ENCODE data around the gene ZNF844.
"Not testable (repeated sequence)": the region's sequence is repeated elsewhere in the genome, so short reads cannot be mapped to it uniquely, and the experiment has no call there.

Gene ZNF844

DNA sequence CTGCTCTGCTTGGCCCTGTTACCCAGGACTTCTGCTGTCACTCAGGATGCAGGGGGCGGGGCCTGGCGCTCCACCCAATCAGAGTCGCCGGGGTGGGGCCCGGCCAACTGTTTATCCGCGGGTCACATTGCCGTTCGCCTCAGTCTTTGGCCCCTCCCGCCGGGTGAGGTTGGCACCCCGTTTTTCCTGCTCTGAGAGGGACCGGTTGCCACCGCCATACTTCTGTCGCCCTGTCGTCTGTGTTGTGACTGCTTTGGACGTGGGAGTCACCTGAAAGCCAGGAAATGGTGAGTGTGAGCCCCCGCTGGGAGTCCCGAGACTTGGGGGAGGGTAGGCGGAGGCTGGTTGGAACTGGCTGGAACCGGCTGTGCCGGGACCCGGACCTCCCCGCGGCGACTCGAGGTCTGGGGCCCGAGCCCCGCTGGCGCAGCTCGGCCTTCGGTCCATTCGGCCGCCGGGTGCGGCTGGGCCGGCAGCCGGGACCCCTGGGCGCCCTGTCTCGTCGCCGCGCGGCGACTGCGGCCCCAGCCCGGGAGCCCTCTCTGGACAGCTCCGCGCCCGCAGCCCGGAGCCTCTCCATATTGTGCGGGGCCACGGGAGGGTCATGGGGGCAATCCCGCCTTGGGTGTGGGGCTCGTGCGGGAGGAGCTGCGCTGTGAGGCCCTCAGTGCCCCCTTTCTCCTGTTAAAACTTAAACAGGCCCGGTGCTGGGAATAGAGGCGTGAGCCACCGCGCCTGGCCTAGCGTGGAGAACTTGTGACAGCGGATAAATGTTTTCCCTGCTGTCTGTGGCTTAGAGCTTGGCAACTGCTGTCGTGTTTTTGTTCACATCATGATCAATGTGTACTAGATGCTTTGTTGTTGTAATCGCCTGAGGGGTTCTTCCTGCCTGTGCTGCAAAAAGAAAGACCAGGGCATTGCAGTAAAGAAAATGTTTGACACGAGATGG is at the start of gene ZNF844:
Gene ZNF844, plus strand, starts transcription at position 142 of the 949 bp plus-strand sequence. Its CDS starts 143 bp downstream, at position 285.
- DNase-seq (ENCODE audit: low spot score) = no peak

DNA sequence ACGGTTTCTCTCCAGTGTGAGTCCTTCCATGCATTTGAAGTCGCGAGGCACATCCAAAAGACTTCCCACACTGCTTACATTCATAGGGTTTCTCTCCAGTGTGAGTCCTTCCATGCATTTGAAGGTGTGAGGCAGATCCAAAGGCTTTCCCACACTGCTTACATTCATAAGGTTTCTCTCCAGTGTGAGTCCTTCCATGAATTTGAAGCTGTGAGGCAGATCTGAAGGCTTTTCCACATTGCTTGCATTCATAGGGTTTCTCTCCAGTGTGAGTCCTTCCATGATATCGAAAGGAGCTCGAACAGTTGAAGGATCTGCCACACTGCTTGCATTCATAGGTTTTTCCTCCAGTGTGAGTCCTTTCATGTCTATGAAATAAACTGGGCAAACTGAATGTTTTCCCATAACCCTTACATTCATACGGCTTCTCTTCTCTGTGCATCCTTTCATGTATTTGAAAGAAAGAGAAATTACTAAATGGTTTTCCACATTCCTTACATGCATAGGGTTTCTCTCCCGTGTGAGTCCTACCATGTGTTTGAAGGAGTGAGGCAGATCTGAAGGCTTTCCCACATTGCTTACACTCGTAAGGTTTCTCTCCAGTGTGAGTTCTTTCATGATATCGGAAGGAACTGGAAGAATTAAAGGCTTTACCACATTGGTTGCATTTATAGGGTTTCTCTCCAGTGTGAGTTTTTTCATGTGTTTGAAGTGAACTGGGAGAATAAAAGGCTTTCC is 49.3 kb upstream of the ZNF844 start:
- no peak for DNase-seq (ENCODE audit: low spot score)

GRCh38 chr19:12015753-12016116 is 48.8 kb upstream of the ZNF844 start:
- no peak for DNase-seq (ENCODE audit: low spot score)

GRCh38 chr19:12034198-12034597 is 30.3 kb upstream of the ZNF844 start:
- no peak for DNase-seq (ENCODE audit: low spot score)

DNA sequence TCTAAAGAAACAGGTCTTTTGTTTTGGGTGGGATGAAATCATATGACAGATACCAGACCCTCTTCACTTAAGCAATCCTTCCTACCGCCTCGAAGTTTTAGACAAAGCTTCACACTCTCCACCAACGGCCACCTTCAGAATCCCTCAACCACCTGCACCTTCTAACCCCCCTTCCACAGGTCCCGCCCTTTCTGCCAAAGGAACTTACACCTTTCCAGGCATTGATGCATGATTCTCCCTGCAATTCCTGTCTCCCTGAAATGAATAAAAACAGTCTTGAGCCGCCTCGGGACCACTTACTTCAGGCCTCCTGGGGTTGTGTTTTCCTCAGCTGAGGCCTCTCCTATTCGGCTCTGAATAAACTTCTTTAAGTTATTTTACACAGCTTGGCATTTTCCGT is 29.9 kb upstream of the ZNF844 start:
- DNase-seq (ENCODE audit: low spot score) = no peak

DNA sequence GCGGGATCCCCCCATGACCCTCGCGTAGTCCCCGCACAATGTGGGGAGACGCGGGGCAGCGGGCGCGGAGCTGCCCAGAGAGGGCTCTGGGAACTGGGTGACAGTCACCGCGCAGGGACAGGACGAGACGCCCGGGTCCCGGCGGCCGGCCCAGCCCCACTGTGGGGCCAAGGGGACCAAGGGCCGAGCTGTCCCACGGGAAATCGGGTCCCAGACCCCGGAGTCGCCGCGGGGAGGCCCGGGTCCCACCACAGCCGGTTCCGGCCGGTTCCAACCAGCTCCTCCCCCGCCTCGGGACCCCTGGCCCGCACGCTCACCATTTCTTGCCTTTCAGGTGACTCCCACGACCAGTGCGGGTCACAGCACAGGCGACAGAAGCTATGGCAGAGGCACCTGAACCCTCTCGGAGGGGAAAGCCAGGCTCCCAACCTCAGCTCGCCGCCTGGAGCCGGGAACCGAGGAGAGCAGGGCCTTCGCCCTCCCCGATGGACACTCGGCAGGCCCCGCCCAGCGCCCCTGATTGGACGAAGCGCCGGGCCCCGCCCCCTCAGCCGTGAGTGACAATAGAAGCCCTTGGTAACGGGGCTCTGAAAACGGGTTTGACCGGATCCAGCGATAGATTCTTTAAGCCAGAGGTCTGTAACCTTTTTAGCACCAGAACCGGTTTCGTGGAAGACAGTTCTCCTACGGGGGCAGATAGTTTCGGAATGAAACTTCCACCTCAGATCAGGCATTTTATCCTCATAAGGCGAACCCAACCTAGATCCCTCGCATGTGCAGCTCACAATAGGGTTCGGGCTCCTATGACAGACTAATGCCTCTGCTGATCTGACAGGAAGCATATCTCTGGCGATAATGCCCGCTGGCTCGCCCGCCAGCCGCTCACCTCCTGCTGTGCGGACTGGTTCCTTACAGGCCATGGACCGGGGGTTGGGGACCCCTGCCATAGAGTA is 29.0 kb upstream of the ZNF844 start, which contains the start of gene ZNF433:
Gene ZNF433, minus strand, starts transcription at position 460 of the 953 bp plus-strand sequence. Its CDS starts 140 bp downstream, at position 320.
- DNase-seq (ENCODE audit: low spot score) = peak; percentile 26

GRCh38 chr19:12042893-12043292 is 21.6 kb upstream of the ZNF844 start:
- DNase-seq (ENCODE audit: low spot score) = no peak

- DNase-seq (ENCODE audit: low spot score) = no peak
Observed at GRCh38 chr19:12043752-12044422, 20.6 kb upstream of the ZNF844 start.

GRCh38 chr19:12047868-12048267 is 16.7 kb upstream of the ZNF844 start:
- DNase-seq (ENCODE audit: low spot score) = no peak

DNA sequence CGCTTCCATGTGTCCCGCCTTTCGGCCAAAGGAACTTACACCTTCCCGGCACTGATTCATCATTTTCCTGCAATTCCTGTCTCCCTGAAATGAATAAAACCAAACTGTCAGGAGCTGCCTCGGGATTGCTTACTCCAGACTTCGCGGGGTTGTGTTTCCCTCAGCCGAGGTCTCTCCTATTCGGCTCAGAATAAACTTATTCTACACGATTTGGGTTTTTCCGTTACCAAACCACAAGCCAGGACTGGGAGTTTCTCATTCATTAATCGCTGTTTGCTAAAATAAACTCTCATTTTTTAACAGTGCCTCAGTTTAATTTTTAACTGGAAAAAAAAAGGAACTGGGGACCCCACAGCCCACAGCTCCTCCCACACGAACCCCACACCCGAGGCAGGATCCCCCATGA is 12.4 kb upstream of the ZNF844 start:
- DNase-seq (ENCODE audit: low spot score) = no peak

DNA sequence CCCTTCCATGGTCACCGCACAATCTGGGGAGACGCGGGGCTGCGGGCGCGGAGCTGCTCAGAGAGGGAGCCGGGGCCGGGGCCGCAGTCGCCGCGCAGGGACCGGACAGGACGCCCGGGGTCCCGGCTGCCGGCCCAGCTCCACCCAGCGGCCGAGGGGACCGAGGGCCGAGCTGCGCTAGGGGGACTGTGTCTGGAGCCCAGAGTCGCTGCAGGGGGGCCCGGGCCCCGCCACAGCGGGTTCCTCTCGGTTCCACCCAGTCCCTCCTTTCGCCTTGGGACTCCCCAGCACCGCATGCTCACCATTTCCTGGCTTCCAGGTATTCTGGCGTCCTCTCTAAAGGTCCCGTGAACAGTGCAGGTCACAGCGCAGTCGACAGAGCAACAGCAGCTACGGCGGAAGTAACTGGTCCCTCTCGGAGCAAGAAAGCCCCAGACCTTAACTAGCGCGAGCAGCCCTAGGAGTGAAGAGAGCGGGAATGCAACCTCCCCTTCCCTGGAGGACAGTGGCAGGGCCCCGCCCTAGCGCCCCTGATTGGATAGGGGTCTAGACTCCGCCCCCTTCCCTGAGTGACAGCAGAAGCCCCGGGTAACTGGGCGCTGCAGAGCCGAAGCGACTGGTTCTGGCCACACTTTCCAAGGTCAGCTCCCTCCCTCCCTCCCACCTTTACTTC is 11.9 kb upstream of the ZNF844 start, which contains the start of gene ZNF878:
Gene ZNF878, minus strand, starts transcription at position 465 of the 673 bp plus-strand sequence. Its CDS starts 160 bp downstream, at position 305.
- DNase-seq (ENCODE audit: low spot score) = peak; percentile 68

- no peak for DNase-seq (ENCODE audit: low spot score)
Observed at GRCh38 chr19:12055784-12056183, 8.7 kb upstream of the ZNF844 start.

DNA sequence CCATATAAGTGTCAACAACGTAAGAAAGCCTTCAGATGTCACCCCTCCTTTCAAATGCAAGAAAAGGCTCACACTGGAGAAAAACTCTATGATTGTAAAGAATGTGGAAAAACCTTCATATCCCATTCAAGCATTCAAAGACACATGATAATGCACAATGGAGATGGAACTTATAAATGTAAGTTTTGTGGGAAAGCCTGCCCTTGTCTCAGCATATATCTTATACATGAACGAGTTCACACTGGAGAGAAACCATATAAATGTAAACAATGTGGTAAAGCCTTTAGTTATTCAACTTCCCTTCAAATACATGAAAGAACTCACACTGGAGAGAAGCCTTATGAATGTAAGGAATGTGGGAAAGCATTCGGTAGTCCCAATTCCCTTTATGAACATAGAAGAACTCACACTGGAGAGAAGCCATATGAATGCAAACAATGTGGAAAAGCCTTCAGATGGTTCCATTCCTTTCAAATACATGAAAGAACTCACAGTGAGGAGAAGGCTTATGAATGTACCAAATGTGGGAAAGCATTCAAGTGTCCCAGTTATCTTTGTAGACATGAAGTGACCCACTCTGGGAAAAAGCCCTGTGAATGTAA is 11.1 kb downstream of the ZNF844 start:
- no peak for DNase-seq (ENCODE audit: low spot score)

DNA sequence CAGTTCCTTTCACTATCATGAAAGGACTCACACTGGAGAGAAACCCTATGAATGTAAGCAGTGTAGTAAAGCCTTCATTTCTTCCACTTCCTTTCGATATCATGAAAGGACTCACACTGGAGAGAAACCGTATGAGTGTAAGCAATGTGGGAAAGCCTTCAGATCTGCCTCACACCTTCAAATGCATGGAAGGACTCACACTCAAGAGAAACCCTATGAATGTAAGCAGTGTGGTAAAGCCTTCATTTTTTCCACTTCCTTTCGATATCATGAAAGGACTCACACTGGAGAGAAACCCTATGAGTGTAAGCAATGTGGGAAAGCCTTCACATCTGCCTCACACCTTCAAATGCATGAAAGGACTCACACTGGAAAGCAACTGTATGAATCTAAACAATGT is 11.8 kb downstream of the ZNF844 start:
- DNase-seq (ENCODE audit: low spot score) = not testable (repeated sequence)

- no peak for DNase-seq (ENCODE audit: low spot score)
Observed at GRCh38 chr19:12077375-12077774, 12.8 kb downstream of the ZNF844 start.

DNA sequence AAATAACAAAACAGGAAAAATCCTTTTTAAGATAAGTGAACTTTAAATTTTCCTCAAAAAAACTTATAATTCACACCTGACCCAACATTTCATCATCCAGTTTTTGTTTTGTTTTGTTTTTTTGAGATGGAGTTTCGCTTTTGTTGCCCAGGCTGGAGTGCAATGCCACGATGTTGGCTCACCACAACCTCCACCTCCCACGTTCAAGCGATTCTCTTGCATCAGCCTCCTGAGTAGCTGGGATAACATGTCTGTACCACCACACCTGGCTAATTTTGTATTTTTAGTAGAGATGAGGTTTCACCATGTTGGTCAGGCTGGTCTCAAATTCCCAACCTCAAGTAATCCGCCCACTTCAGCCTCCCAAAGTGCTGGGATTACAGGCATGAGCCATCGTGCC is 18.8 kb downstream of the ZNF844 start:
- DNase-seq (ENCODE audit: low spot score) = not testable (repeated sequence)

DNA sequence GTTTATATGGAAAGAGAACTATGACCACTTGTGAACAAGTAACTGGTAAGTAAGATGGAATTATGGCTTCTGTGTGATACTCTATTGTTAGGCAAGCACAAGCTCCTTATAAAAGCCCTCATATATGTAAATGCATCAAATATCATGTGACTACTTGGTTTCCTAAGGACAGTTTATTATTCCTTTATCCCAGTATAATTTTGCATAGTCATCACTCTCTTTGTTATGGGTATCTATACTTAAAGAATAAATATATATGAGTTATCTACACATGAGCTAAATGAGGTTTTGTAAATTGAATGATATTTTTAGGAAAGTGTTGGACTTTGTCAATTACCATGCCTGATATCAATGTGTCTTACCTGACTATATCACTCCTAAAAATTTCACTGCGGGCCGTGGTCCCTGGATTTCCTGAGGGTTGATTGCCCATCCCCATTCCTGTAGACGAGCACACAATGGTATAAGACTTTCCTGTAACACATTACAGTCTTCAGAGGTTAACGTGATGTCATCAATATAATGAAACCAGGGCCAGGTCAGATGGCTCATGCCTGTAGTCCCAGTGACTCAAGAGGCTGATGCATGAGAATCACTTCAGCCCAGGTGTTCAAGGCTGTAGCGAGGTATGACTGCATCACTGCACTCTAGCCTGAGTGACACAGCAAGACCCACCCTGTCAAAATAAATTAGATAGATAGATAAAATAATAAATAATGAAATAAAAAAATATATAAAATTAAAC is 20.7 kb downstream of the ZNF844 start:
- no peak for DNase-seq (ENCODE audit: low spot score)

GRCh38 chr19:12090807-12091206 is 26.3 kb downstream of the ZNF844 start:
- no peak for DNase-seq (ENCODE audit: low spot score)
